ENCODE data around the gene ADTRP. TPM values are rescaled to one million over a fixed set of nuclear protein-coding genes. Genes with fewer than 3 reads are reported as not detected.

Gene ADTRP
- total RNA-seq, 2 donors from 2014 or later: 0.74 to 1.0 TPM

DNA sequence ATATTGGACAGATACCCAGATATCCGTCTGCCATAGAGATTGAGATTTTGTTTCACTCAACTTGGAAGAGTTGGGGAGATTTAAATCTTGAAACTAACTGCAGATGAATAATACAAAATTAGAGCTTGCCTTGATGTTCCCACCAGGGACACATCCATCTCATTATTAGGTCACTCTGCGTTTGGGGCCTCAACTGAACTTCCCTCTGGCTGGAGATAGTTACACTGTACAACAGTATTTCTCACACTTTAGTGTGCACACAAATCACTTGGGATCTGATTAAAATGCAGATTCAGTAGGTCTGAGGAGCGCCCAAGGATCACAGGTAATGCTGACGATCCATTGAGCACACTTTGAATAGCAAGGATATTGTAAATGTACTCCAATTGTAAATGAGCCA, 35.0 kb upstream of the ADTRP start:
- 70% methylated on average over 4 of the region's 4 CpGs for WGBS
- no peak overlapping the region for H3K27ac ChIP-seq

DNA sequence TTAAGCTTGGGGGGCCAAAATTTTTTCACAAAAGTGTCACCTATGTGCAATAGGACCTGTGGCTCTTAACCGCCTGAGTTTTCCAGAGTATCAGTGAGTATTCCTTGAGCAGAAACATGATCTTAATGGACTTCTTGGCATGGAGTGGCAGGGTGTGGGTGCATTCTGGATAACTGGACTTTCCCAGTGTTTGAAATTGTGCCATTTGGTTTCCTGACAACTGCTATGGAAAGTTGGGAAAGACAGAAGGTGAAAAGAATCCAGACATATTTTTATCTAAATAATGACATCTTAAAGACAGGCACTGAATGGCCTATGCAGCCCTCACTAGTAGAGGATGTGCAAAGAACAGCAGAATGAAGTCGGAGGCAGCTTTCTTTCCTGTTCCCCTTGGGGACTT, 34.3 kb upstream of the ADTRP start:
- H3K27ac ChIP-seq: no peak overlapping the region
- intact Hi-C loops (cut with DNase I): no loop called here
- no peak for DNase-seq (ENCODE audit: low spot score)
- 57% methylated on average over 2 of the region's 2 CpGs for WGBS
- no peaks in the 10 kb centered on the region for H3K36me3 ChIP-seq
- H3K9me3 ChIP-seq: no peaks in the 10 kb centered on the region
- no peak for TF ChIP-seq POLR2A (IDR thresholded peaks at IDR 0.05)
- TF ChIP-seq POLR2AphosphoS5 (IDR thresholded peaks at IDR 0.05): no peak
- TF ChIP-seq, protein P1, sequence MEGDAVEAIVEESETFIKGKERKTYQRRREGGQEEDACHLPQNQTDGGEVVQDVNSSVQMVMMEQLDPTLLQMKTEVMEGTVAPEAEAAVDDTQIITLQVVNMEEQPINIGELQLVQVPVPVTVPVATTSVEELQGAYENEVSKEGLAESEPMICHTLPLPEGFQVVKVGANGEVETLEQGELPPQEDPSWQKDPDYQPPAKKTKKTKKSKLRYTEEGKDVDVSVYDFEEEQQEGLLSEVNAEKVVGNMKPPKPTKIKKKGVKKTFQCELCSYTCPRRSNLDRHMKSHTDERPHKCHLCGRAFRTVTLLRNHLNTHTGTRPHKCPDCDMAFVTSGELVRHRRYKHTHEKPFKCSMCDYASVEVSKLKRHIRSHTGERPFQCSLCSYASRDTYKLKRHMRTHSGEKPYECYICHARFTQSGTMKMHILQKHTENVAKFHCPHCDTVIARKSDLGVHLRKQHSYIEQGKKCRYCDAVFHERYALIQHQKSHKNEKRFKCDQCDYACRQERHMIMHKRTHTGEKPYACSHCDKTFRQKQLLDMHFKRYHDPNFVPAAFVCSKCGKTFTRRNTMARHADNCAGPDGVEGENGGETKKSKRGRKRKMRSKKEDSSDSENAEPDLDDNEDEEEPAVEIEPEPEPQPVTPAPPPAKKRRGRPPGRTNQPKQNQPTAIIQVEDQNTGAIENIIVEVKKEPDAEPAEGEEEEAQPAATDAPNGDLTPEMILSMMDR (IDR thresholded peaks at IDR 0.05): no peak
- H3K27me3 ChIP-seq (replicated peaks; ENCODE audit: insufficient read depth): no peaks in the 10 kb centered on the region
- H3K4me3 ChIP-seq: no peak overlapping the region
- no peaks in the 10 kb centered on the region for H3K4me1 ChIP-seq (replicated peaks)

More for the DNA sequence above, 35.0 kb upstream of the ADTRP start:
- no peaks in the 10 kb centered on the region for H3K27me3 ChIP-seq (replicated peaks; ENCODE audit: insufficient read depth)
- no peaks in the 10 kb centered on the region for H3K9me3 ChIP-seq
- TF ChIP-seq, protein P1 (IDR thresholded peaks at IDR 0.05): no peak
- TF ChIP-seq POLR2A (IDR thresholded peaks at IDR 0.05): no peak
- TF ChIP-seq POLR2AphosphoS5 (IDR thresholded peaks at IDR 0.05): no peak
- H3K36me3 ChIP-seq: no peaks in the 10 kb centered on the region
- DNase-seq (ENCODE audit: low spot score): no peak
- intact Hi-C loops (cut with DNase I): no loop called here
- no peaks in the 10 kb centered on the region for H3K4me1 ChIP-seq (replicated peaks)
- no peak overlapping the region for H3K4me3 ChIP-seq

- Histone ChIP-seq H3K4me3 (no peak overlapping the region), H3K27me3 (replicated peaks; ENCODE audit: insufficient read depth) (no peaks in the 10 kb centered on the region), H3K27ac (no peak overlapping the region), H3K4me1 (replicated peaks) (no peaks in the 10 kb centered on the region), H3K36me3 (no peaks in the 10 kb centered on the region), H3K9me3 (no peaks in the 10 kb centered on the region)
- TF ChIP-seq POLR2AphosphoS5 (IDR thresholded peaks at IDR 0.05) (no peak), POLR2A (IDR thresholded peaks at IDR 0.05) (no peak)
- TF ChIP-seq, protein P1 (IDR thresholded peaks at IDR 0.05): no peak
- no peak for DNase-seq (ENCODE audit: low spot score)
- intact Hi-C loops (cut with DNase I): no loop called here
- 78% methylated on average over 1 of the region's 1 CpG for WGBS
These were observed 33.8 kb upstream of the ADTRP start for GRCh38 chr6:11812439-11812838.

- no peaks in the 10 kb centered on the region for H3K4me1 ChIP-seq (replicated peaks)
- H3K9me3 ChIP-seq: no peaks in the 10 kb centered on the region
- intact Hi-C loops (cut with DNase I): no loop called here
- WGBS: 65% methylated on average over 3 of the region's 3 CpGs
- DNase-seq (ENCODE audit: low spot score): no peak
- TF ChIP-seq, protein P1 (IDR thresholded peaks at IDR 0.05): no peak
- no peak for TF ChIP-seq POLR2AphosphoS5 (IDR thresholded peaks at IDR 0.05)
- no peak for TF ChIP-seq POLR2A (IDR thresholded peaks at IDR 0.05)
- no peaks in the 10 kb centered on the region for H3K27me3 ChIP-seq (replicated peaks; ENCODE audit: insufficient read depth)
- H3K36me3 ChIP-seq: no peaks in the 10 kb centered on the region
- no peak overlapping the region for H3K27ac ChIP-seq
- H3K4me3 ChIP-seq: no peak overlapping the region
These were observed 33.2 kb upstream of the ADTRP start for GRCh38 chr6:11811644-11812264.
